Fibroblast of lung (primary cell): Measurements from ENCODE around the gene MT1A. TPM values are rescaled to one million over a fixed set of nuclear protein-coding genes. Genes with fewer than 3 reads are reported as not detected.
"Not testable (repeated sequence)": the region's sequence is repeated elsewhere in the genome, so short reads cannot be mapped to it uniquely, and the experiment has no call there.

ENCODE experiments used
- DNase-seq, 2 donors: peaks; one replicate each; pipeline versions ENCODE4 v3.0.0 to v3.0.0-alpha.2; 2010; ENCODE audit warnings: low read depth in 2 of 2
- H2AFZ ChIP-seq: 2 replicates; pipeline ENCODE4 v1.5.1; 2012; ENCODE audit warnings: low read length, control low read depth, inconsistent platforms
- H3K27ac ChIP-seq: 2 replicates; pipeline ENCODE4 v1.5.1; 2011; ENCODE audit warnings: low read length, control low read depth; ENCODE audit not compliant: insufficient read depth
- H3K27me3 ChIP-seq: 2 replicates; pipeline ENCODE4 v1.5.1; 2011; ENCODE audit warnings: mild to moderate bottlenecking, low read length; ENCODE audit not compliant: control insufficient read depth, insufficient read depth
- H3K36me3 ChIP-seq: 2 replicates; pipeline ENCODE4 v1.5.1; 2011; ENCODE audit warnings: low read length; ENCODE audit not compliant: control insufficient read depth, insufficient read depth
- H3K4me1 ChIP-seq: 2 replicates; pipeline ENCODE4 v1.5.1; 2011; ENCODE audit warnings: low read length; ENCODE audit not compliant: control insufficient read depth, insufficient read depth; ENCODE audit errors: extremely low read depth
- H3K4me2 ChIP-seq: 2 replicates; pipeline ENCODE4 v1.5.1; 2011; ENCODE audit warnings: low read length, control low read depth; ENCODE audit not compliant: insufficient read depth; ENCODE audit errors: extremely low read depth
- H3K4me3 ChIP-seq, 4 experiments: fragments of 200-600 bp in 1 of 4; sonication (generic) in 1 of 4; replicated peaks in 1 of 4; 2 replicates each; pipeline ENCODE4 v1.5.1; 2011 to 2016; ENCODE audit warnings: low read length in 4 of 4, low read depth in 3 of 4, mild to moderate bottlenecking in 3 of 4, control low read depth in 2 of 4, inconsistent platforms in 1 of 4, mixed read lengths in 1 of 4; ENCODE audit not compliant: insufficient read depth in 1 of 4; ENCODE audit errors: control extremely low read depth in 1 of 4
- H3K79me2 ChIP-seq: 2 replicates; pipeline ENCODE4 v1.5.1; 2012; ENCODE audit warnings: mild to moderate bottlenecking, low read length, inconsistent platforms; ENCODE audit not compliant: control insufficient read depth, insufficient read depth
- H3K9ac ChIP-seq: 2 replicates; pipeline ENCODE4 v1.5.1; 2011; ENCODE audit warnings: mild to moderate bottlenecking, low read length, control low read depth; ENCODE audit not compliant: insufficient read depth
- H3K9me3 ChIP-seq: 2 replicates; pipeline ENCODE4 v1.5.1; 2012; ENCODE audit warnings: low read depth, low read length; ENCODE audit not compliant: control insufficient read depth, insufficient read depth
- H4K20me1 ChIP-seq: 2 replicates; pipeline ENCODE4 v1.5.1; 2011; ENCODE audit warnings: low read length; ENCODE audit not compliant: control insufficient read depth, insufficient read depth; ENCODE audit errors: extremely low read depth
- CTCF ChIP-seq, 2 donors: IDR thresholded peaks in 1 of 2; conservative IDR thresholded peaks in 1 of 2; 1 replicate in 1 of 2; 2 replicates in 1 of 2; pipeline ENCODE4 v1.5.1; 2011 to 2012; ENCODE audit warnings: low read length in 2 of 2, control low read depth in 1 of 2, inconsistent platforms in 1 of 2, low read depth in 1 of 2, mild to moderate bottlenecking in 1 of 2
- EZH2 ChIP-seq: IDR thresholded peaks from 2 replicates; pipeline ENCODE4 v1.5.1; 2012; ENCODE audit warnings: low read length, control low read depth, mild to moderate bottlenecking; ENCODE audit errors: missing control alignments
- polyA plus RNA-seq, 2 donors: library from polyadenylated mRNA; depleted of rRNA in 1 of 2; stranded (reverse) in 1 of 2; unstranded in 1 of 2; fragments of >200 nt; gene quantifications; 2 replicates each; pipeline ENCODE4 v1.2.1, GENCODE V29; 2011 to 2012; ENCODE audit warnings: missing spikeins in 1 of 2
- total RNA-seq: library from RNA; depleted of rRNA; stranded (reverse); fragments of >200 nt; gene quantifications from 2 replicates; pipeline ENCODE4 v1.2.1, GENCODE V29; 2014

Gene MT1A
- total and polyA plus RNA-seq, 2 donors (not counting 1 experiment from before 2014, with no cell fraction given) = 2.9 to 5.3 TPM

GRCh38 chr16:56662357-56663354 lies 24.2 kb downstream of the MT1A start:
- Histone ChIP-seq H3K27ac (no peak overlapping the region), H2AFZ (no peak overlapping the region), H3K4me3 (peak overlapping the region in 1 of 4 experiments; percentile 10), H4K20me1 (no peaks in the 10 kb centered on the region), H3K4me2 (no peak overlapping the region), H3K9ac (no peak overlapping the region), H3K79me2 (no peaks in the 10 kb centered on the region), H3K9me3 (no peaks in the 10 kb centered on the region), H3K36me3 (no peaks in the 10 kb centered on the region), H3K27me3 (peaks cover 55% of the 10 kb centered on the region), H3K4me1 (peaks cover under 1% of the 10 kb centered on the region)
- no peak for TF ChIP-seq EZH2
- TF ChIP-seq CTCF (conservative IDR thresholded peaks at IDR 0.05 in 1 of 2, IDR thresholded peaks at IDR 0.05 in 1 of 2; ENCODE audit: low read depth in 1 of 2, low read length in 2 of 2) = no peak
- DNase-seq = no peak

- peaks cover 51% of the 10 kb centered on the region for H3K27me3 ChIP-seq
- DNase-seq = no peak
- no peak overlapping the region for H2AFZ ChIP-seq
- TF ChIP-seq CTCF (conservative IDR thresholded peaks at IDR 0.05 in 1 of 2, IDR thresholded peaks at IDR 0.05 in 1 of 2; ENCODE audit: low read depth in 1 of 2, low read length in 2 of 2) = no peak
- no peak for TF ChIP-seq EZH2
- H3K4me1 ChIP-seq = peaks cover 2% of the 10 kb centered on the region
- H3K79me2 ChIP-seq = no peaks in the 10 kb centered on the region
- H3K27ac ChIP-seq = no peak overlapping the region
- H3K36me3 ChIP-seq = no peaks in the 10 kb centered on the region
- H3K4me3 ChIP-seq = no peak overlapping the region
- H4K20me1 ChIP-seq = no peaks in the 10 kb centered on the region
- H3K9me3 ChIP-seq = no peaks in the 10 kb centered on the region
- H3K9ac ChIP-seq = no peak overlapping the region
- no peak overlapping the region for H3K4me2 ChIP-seq
Observed at GRCh38 chr16:56664506-56664905, 26.0 kb downstream of the MT1A start.

GRCh38 chr16:56665286-56666261 lies 27.1 kb downstream of the MT1A start:
- H3K36me3 ChIP-seq, H3K4me3 ChIP-seq, H3K9me3 ChIP-seq, H3K27ac ChIP-seq, H3K79me2 ChIP-seq, H4K20me1 ChIP-seq, H3K4me2 ChIP-seq, H3K4me1 ChIP-seq, H2AFZ ChIP-seq, H3K9ac ChIP-seq: not testable (repeated sequence)
- peak in 1 of 2 donors; percentile 58 for DNase-seq
- H3K27me3 ChIP-seq = peaks cover 49% of the 10 kb centered on the region
